HG02798 (cell line): ENCODE results near the gene INAFM1.

ENCODE experiments used
- ATAC-seq: cut with Tn5 transposase; IDR thresholded peaks from one replicate; pipeline ENCODE4 v1.9.1; 2021; ENCODE audit warnings: mild to moderate bottlenecking; ENCODE audit not compliant: unreplicated experiment, poor library complexity

Gene INAFM1

DNA sequence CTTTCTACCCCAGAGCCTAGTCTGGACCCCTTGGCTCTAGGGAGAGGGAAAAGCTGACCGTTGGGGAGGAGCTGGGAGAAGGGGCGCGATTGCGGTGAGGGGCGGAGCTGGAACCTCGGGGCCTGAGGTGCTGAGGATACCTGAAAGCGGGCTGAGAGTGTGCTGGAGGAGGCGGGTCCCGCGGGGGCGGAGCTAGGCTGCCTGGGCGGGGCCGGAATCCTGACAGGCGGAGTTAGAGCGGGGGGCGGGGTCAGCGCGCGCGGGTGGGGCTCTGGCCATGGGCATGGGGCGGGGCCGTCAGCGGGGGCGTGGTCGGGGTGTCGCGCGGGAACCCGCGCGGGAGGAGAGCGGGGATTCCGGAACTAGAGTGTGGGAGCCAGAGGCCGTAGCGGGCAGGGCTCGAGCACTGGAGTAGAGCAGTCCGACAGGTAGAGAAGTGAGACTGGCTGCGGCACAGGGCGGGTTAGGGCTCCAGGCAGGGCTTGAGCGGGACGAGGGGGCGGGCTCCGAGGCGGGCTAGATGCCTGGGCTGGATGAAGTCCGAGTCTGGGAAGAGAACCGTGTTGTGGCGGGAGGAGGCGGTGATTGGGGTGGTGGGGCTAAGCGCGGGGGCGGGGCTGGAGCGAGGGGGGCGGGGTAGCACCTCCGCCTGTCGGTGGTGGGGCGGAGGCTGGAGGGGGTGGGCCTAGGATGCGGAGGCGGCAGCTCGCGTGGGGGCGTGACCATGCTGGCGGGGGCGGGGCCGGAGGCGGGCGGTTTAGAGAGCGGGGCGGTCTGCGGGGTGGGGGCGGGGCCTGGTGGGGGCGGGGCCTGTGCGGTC, at the start of gene INAFM1:
Gene INAFM1, plus strand, starts transcription at position 815 of the 820 bp plus-strand sequence. CDS start 35 bp downstream, outside the sequence.
- peak; percentile 60 for ATAC-seq

DNA sequence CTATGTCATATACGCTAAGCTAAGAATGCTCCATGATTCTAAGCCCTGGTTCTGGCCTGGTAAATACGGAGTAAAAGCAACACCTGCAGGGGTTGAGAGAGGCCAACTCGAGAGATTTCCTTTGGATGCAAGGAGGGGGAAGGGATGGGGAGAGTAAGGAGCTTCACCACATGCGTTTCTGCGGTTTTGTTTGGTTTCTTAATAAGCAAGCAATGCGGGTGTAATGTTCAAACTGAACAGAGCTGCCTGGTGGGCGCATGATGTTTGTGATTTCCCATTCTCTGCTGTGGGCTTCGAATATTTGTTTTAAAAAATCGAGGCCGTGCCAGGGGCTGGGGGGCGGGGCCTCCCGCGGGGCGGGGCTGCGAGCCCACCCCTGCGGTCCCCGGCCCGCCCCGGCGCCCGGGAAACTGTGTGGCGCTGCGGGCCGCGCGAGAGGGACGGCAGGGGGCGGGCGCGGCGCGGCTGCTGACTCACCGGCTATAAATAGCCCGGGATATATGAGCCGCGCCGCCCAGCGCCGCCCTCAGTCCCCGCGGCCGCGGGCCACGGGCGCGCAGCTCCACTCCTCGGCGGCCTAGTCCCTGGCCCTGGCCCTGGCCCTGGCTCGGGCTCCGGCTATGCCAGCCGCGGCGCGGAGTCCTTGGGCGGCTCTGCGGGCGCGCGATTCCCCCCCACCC, 48.8 kb upstream of the INAFM1 start:
- ATAC-seq, result peak; percentile 49

DNA sequence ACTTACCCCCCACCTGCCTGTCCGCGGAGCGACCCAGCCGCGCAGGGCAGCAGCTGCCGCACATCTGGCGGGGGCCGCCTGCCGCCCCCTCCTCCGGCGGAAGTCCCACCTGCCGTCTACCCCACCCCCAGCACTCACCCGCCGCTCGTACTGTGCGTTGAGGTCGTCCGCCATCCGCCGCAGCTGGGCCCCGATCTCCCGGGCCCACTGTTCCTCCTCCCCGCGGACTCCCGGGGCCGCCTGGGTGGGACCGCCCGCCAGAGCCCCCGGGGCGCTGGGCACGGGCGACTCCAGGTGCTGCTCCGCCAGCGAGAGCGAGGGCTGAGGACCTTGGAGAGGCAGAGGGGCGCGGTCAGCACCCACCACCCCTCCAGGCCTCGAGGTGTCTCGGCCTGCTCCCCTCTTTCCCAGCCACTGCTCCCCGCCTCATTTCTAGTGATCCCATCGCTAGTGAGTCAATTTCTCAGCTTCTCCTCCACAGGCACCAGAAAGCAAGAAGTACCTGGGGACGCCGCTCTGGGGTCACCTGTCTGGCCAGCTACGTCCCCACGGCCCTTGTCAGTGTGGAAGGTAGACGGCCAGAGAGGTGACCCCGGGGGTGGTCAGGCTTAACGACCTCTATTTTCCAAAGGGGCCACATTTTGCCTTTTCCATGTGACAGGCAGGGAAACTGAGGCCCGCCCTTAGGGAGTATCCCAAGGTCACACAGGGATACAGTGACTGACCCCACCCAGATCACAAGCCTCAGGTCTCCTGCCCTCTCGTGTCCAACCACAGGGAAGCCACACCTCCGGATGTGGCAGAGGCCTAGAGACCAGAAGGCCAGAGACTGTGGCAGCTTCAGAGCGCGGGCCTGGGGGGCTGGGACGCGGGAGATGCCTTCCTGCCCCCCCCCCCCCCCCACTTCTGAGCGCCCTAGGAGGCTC, 48.0 kb upstream of the INAFM1 start:
- peak; percentile 17 for ATAC-seq

DNA sequence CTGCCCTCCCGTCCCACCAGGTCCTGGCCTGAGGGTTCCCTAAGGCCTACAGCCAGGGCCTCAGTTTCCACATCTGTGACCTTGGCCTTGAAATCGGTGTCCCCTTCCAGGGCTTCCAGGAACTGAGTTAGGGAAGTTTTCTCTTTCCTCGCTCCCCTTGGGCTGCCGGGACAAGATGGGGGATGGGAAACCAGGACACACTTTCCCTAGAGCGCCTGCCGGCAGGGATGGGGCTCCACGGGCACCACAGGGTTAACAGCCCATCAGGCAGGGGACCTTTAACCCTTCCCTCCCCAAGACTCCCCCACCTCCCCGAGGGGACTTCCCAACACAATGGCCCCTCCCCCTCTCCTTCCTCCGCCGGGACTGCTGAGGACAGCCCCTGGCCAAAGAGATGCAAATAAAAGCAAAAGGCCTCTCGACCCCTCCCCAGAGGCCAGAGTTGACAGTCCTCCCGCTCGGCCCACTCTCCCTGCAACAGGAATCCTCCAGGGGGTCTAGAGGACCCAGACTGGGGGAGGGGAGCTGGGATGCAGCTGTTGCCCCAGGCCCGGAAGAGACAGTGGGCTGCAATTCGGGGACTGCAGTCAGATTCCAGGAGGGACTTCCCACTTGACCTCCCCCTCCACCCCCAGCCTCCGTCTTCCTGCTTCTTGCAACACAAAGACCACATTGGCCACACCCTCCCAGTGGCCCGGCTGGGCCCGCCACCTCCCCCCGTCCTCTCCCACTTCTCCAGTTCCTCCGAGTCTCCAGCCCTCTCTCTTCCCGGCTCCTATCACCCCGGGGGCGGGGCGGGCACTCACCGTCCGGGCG, 47.1 kb upstream of the INAFM1 start:
- ATAC-seq, result peak; percentile 15

DNA sequence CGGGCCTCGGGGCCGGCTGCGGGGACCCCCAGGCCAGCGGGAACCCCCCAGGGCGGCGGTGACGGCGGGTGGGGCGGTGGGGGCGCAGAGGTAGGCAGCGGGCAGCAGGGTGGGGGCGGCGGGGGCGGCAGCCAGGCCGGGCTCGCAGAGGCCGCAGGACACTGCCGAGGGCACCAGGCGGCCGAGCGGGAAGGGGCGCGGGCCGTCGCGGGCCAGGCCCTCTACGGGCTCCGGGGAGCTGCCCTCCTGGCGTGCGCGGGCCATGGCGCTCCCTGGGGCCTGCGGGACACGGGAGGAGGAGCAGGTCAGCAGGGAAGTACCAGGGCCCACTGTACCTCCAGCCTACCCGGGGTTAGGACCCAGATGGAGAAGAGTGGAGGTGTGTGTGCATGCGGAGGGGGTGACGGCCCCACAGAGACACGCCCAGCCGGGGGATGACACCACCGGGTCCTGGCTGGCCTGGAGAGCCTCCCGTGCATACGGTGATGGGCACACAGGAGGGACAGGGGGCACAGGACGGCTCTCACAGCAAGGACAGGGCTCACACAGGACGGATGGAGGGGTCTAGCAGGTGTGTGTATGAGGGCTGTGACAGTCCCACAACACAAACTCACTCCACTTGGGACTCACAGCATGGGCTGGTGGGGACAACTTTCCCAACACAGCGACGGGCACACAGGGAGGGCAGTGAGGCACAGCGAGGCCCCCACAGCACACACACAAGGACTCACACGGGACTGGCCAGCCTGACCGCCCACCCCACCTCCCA, 46.3 kb upstream of the INAFM1 start:
- peak; percentile 1 for ATAC-seq

DNA sequence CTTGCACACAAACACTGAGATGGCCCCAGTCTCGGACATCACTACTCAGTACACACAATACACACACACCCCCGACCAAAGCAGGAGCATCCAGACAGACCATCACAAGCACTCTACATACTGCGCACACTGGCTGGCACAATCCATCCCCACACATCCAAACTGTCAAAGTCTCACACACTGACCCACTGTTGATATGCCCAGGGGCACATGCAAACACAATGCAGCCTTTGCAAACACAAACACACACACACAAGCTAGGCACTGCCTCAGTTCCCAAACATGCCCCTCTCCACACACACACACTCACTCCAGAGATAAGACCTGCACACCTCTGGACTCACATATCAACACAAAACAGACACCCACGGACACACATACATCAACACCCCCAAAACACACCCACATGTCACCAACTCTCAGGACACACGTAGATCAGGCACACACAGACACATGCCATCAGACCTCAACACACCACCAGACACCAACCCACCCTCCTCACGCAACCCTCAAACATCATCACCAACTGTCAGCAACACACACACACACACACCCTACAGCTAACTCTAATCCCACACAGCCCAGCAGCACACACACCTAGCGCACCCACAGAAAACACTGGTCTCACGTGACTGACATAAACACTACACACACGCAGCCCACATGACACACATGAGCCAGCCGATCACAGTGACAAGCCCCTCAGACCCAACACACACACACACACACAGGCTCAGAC, 45.6 kb upstream of the INAFM1 start:
- no peak for ATAC-seq

DNA sequence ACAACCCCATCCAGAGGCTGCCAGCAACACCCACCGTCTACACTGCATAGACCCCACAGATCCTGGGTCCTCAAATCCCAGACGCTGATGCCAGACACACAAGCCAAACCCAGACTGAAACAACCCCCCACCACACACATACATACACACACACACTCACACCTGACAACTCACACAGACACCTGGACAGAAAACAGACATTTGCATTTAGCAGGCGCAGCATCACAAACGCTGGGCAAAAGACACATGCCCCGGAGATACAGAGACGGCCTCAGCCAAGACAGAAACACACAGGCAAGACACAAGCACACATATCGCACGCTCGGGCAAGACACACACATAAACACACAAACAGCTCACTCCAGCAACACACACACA, 45.0 kb upstream of the INAFM1 start:
- ATAC-seq, result no peak

DNA sequence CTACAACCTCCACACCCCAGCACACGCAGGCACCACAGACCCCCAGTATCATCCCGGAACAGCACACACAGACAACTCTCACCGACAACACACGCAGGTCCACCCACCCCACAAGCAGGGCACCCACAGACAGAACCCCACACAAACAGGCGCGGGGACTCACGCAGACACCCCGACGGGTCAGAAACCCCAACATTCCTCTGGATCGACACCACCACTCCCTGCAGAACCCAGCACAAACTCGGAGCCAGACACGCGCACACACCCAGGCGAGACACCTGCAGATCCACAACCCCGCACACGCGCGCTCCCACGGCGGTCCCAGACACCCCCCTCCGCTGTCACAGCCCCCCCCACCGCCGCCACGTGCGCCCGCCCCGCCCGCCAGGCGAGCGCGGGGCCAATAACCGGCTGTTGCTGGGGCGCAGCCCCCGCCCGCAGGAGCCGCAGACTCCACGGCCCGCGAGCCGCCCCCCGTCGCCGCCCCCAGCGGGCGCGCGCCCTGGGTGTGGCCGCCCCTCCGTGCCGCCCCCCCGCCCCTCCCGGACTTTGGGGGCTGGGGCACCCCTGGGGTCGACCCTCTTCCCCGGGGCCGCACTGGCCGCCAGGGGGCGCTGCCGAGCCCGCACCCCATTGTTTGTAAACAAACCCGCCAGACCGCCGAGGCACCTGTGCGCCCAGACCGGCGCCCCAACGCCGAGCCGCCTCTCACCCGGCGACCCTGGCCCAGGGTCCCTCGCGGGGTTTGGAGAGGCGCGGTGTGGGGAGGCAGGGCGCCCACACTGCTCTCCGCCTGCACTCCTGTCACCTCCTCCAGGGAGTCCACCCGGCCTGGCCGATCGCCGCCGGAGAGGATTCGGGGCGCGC, 44.4 kb upstream of the INAFM1 start:
- peak; percentile 13 for ATAC-seq

DNA sequence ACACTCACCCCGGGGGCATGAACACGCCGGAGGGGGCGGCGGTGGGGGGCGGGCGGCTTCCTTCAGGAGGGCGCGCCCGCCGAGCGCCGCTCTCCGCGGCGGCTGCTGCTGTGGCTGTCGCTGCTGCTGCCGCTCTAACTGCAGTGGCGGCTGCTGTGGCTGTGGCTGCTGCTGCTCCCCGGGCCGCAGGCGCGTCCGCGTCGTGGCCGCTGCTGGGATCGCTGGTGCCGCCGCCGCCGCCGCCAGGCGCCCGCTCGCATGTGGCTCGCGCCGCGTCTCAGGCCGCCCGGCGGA, 43.8 kb upstream of the INAFM1 start, which contains the start of gene BBC3:
Gene BBC3, minus strand, starts transcription at position 279 of the 294 bp plus-strand sequence. CDS start 2,768 bp downstream, outside the sequence.
- ATAC-seq, result no peak

DNA sequence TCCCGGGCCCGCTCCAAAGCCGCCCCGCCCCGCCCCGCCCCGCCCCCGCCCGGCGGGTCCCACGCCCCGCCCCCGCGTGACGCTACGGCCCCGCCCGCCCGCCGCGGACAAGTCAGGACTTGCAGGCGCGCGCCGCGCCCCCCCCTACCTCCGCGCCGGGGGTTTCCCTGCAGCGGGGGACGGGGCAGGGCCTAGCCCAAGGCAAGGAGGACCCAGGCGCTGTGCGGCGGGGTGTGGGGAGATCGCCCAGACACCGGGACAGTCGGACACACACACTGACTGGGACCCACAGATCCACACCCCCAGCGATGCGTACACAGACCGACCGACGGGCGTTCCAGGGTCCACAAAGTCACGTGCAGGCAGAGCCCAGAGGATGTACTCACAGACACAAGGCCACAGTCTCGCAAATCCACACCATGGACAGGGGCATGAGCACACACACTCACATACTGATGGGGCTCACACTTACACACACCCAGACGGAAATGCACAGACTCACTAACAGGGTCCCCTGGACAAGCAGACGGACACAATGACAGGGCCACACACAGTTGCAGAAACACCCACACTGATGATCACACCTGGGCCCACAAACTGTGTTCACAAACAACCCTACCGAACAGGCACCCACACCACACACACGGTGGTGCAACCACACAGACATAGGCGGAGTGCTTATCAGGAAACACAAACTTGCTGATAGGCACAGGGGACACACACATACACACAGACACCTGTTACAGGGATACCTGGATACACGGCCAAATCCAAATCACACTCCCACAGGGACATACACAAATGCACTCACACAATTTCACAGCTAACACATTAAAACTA, 43.2 kb upstream of the INAFM1 start:
- ATAC-seq, result peak; percentile 34

DNA sequence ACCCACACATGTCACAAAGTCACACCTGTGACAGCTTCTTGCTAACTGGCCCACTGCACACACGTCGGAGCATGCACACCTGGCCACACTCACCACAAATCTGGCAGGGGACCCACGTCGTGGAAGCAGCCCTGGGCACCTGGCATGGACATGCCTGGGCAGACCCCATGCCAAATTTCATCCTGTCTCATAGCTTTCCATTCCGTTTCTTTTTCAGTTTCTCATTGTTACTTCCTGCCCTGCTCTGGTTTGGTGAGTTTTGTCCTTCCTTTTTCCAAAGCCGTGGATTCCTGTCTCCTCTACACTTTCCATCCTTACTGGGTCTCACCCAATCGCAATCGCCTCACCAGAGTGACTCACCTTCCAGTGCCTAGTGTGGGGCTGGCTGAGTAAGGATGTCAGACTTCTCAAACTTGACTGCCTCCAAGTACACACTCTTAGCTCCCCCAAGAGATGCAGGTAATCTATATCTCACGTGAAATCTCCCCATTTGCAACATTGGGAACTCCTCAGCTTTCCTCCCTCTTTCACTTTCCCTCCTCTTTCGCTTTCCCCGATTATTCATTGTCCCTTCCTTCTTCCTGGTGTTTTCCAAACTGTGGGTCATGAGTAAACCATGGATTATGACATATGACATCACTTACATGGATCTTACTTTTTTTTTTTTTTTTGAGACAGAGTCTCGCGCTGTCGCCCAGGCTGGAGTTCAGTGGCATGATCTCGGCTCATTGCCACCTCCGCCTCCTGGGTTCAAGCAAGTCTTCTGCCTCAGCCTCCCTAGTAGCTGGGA, 42.1 kb upstream of the INAFM1 start:
- no peak for ATAC-seq

DNA sequence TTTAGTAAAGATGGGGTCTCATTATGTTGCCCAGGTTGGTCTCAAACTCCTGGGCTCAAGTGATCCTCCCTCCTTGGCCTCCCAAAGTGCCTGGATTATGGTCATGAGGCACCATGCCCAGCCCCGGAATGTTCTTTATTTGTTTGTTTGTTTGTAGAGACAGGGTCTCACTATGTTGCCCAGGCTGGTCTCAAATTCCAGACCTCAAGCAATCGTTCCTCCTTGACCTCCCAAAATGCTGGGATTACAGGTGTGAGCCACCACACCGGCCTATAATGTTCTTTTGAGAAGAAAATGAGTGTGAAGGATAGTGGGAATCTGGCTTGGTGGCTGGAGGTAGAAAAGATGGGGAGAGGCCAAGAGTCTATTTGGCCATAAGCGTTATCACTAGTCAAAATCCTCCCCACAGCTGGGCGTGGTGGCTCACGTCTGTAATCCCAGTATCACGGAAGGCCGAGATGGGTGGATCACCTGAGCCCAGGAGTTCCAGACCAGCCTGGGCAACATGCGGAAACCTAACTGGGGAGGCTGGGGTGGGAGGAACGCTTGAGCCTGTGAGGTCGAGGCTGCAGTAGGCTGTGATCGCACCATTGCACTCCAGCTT, 38.5 kb upstream of the INAFM1 start:
- ATAC-seq, result no peak

DNA sequence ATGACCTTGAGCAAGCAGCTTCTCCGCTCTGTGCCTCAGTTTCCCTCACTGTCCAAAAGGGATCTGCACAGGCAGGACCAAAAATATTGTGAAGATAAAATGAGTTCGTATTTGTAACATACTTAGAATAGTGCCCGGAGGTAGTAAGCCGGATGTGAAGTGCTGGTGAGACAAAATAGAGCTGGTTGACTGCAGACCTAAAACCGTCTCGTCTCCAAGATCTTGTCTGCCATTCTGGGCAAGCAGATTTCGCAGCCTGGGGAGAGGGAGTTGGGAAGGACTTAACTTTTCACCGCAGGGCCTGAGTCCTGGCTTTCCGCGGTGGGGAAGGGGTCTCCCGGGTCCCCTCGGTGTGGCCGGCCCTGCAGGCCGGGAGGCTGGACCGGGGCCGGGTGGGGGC, 35.5 kb upstream of the INAFM1 start:
- ATAC-seq, result no peak

DNA sequence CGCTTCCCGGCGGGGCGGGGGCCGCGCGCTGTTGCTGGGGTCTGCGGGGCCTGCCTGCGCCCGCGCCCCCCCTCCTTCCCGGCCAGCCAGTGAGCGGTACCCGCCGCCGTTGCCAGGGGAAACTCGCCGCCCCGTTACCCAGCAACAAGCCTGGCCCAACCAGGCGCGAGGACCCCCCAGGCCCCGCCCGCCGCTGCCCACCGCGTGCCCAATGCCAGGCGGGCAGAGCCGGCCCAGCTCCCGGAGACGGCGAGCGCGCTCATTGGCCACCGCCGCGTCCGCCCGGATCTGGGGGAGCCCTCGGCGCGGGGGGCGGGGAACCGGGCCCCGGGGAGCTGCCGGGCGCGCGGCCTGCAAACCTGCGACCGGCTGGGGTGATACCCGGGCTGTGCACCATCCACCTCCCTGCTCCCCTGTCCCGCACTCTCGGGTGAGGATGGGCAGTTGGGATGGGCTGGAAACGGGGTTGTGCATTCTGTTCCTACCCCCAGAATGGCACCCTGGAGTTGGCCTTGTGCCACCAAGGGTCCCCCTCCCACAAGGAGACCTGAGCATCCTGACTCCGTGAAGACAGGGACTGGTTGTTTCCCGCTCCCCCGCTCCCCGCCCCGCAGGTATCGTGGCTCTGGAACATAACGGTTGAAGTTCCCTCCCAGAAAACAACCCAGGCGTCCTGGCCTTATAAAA, 34.9 kb upstream of the INAFM1 start:
- ATAC-seq, result no peak

DNA sequence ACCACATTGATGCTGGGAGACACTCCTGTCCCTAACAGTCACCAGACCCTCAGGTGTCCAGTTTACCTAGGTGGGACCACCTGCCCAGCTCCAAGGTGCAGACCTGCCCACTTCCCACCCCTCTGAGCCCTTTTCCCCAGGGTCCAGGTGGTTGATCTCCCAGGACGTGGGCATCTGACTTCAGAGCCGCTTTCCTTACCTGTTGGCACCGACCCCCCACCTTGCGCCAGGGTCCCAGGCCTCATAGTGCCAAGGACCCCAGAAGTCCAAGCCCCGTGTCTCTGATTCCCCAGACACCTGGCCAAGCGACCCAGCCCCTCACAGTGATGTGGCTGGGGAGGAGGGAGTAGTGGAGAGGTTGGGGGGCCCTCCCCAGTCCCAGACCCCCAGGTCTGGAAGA, 34.1 kb upstream of the INAFM1 start:
- no peak for ATAC-seq
